IPS-NIHi11 (cell line): ENCODE measurements around the gene NUP93.
"Not testable (repeated sequence)": the region's sequence is repeated elsewhere in the genome, so short reads cannot be mapped to it uniquely, and the experiment has no call there.

Experiments
- DNase-seq: peaks from one replicate; pipeline ENCODE4 v3.0.0; 2012; ENCODE audit warnings: mixed read lengths, low spot score

Gene NUP93

GRCh38 chr16:56709443-56710040 lies 20.4 kb upstream of the NUP93 start:
- DNase-seq = no peak

GRCh38 chr16:56710181-56710737 lies 19.7 kb upstream of the NUP93 start:
- DNase-seq = no peak

- DNase-seq = no peak
Measured at GRCh38 chr16:56711862-56712261, 18.1 kb upstream of the NUP93 start.

- DNase-seq = no peak
Measured at GRCh38 chr16:56713794-56714193, 16.1 kb upstream of the NUP93 start.

GRCh38 chr16:56715126-56715525 lies 14.8 kb upstream of the NUP93 start:
- no peak for DNase-seq

GRCh38 chr16:56716761-56717160 lies 13.2 kb upstream of the NUP93 start:
- no peak for DNase-seq

GRCh38 chr16:56717532-56717931 lies 12.4 kb upstream of the NUP93 start:
- not testable (repeated sequence) for DNase-seq

- DNase-seq = no peak
Measured at GRCh38 chr16:56722200-56722842, 7.6 kb upstream of the NUP93 start.

GRCh38 chr16:56724191-56724590 lies 5.7 kb upstream of the NUP93 start:
- no peak for DNase-seq

GRCh38 chr16:56726283-56726682 lies 3.6 kb upstream of the NUP93 start:
- no peak for DNase-seq

- no peak for DNase-seq
Measured at GRCh38 chr16:56726926-56727325, 3.0 kb upstream of the NUP93 start.

GRCh38 chr16:56728027-56728426 lies 1.9 kb upstream of the NUP93 start:
- DNase-seq = no peak

GRCh38 chr16:56728980-56729734 lies 772 bp upstream of the NUP93 start:
- DNase-seq = no peak

GRCh38 chr16:56732366-56732765 lies 2.4 kb downstream of the NUP93 start:
- DNase-seq = no peak

GRCh38 chr16:56732832-56733231 lies 2.9 kb downstream of the NUP93 start:
- no peak for DNase-seq

GRCh38 chr16:56734429-56734828 lies 4.5 kb downstream of the NUP93 start:
- no peak for DNase-seq

GRCh38 chr16:56736476-56736875 lies 6.5 kb downstream of the NUP93 start:
- DNase-seq = no peak

GRCh38 chr16:56737539-56737938 lies 7.6 kb downstream of the NUP93 start:
- DNase-seq = no peak

GRCh38 chr16:56738221-56738620 lies 8.3 kb downstream of the NUP93 start:
- no peak for DNase-seq

- not testable (repeated sequence) for DNase-seq
Measured at GRCh38 chr16:56739378-56739777, 9.4 kb downstream of the NUP93 start.

- DNase-seq = no peak
Measured at GRCh38 chr16:56741399-56741798, 11.5 kb downstream of the NUP93 start.

- DNase-seq = no peak
Measured at GRCh38 chr16:56742030-56742984, 12.4 kb downstream of the NUP93 start.
